Subcutaneous abdominal adipose tissue (tissue), 5 donors: ENCODE results near the gene FHL1.
"Not testable (repeated sequence)": the region's sequence is repeated elsewhere in the genome, so short reads cannot be mapped to it uniquely, and the experiment has no call there.

ENCODE experiments used
- H3K27ac ChIP-seq: one replicate; pipeline ENCODE4 v1.7.0; 2013; ENCODE audit warnings: low read depth, mild to moderate bottlenecking, inconsistent platforms, low read length, moderate library complexity
- H3K27me3 ChIP-seq, 5 donors: one replicate each; pipeline ENCODE4 v1.7.0; 2013; ENCODE audit warnings: low read length in 5 of 5, inconsistent platforms in 1 of 5; ENCODE audit not compliant: control insufficient read depth in 5 of 5, insufficient read depth in 4 of 5
- H3K36me3 ChIP-seq, 5 donors: one replicate each; pipeline ENCODE4 v1.7.0; 2013; ENCODE audit warnings: low read length in 5 of 5; ENCODE audit not compliant: control insufficient read depth in 5 of 5, insufficient read depth in 5 of 5
- H3K4me1 ChIP-seq, 5 donors: one replicate each; pipeline ENCODE4 v1.7.0; 2013; ENCODE audit warnings: low read length in 5 of 5, mild to moderate bottlenecking in 3 of 5, moderate library complexity in 1 of 5; ENCODE audit not compliant: control insufficient read depth in 5 of 5, insufficient read depth in 5 of 5
- H3K4me3 ChIP-seq, 5 donors: one replicate each; pipeline ENCODE4 v1.7.0; 2013; ENCODE audit warnings: low read length in 5 of 5, low read depth in 1 of 5
- H3K9ac ChIP-seq, 5 donors: one replicate each; pipeline ENCODE4 v1.7.0; 2013; ENCODE audit warnings: low read length in 5 of 5, mild to moderate bottlenecking in 4 of 5, moderate library complexity in 3 of 5
- H3K9me3 ChIP-seq, 5 donors: one replicate each; pipeline ENCODE4 v1.7.0; 2013; ENCODE audit warnings: low read length in 5 of 5; ENCODE audit not compliant: control insufficient read depth in 5 of 5
- donor health status: healthy.
- donor health status: healthy.
- donor health status: healthy.
- donor health status: healthy.
- donor health status: healthy.

FHL1 gene

GRCh38 chrX:136147315-136147901, at the start of gene FHL1:
Gene FHL1 (plus strand): TSS chrX:136147533.
- H3K4me1 ChIP-seq: peaks cover 0 to 21% (median 8%) of the 10 kb centered on the region in 5 donors
- H3K36me3 ChIP-seq: no peaks in the 10 kb centered on the region
- H3K27ac ChIP-seq: peak within 1 kb of the TSS; percentile 65
- peak within 1 kb of the TSS in 4 of 5 donors; percentile 6 to 69 (median 55) for H3K9ac ChIP-seq
- no peaks in the 10 kb centered on the region for H3K9me3 ChIP-seq
- H3K4me3 ChIP-seq: peak within 1 kb of the TSS; percentile 63 to 75 (median 64)
- peaks cover 0 to 8% (median 0%) of the 10 kb centered on the region in 5 donors for H3K27me3 ChIP-seq

DNA sequence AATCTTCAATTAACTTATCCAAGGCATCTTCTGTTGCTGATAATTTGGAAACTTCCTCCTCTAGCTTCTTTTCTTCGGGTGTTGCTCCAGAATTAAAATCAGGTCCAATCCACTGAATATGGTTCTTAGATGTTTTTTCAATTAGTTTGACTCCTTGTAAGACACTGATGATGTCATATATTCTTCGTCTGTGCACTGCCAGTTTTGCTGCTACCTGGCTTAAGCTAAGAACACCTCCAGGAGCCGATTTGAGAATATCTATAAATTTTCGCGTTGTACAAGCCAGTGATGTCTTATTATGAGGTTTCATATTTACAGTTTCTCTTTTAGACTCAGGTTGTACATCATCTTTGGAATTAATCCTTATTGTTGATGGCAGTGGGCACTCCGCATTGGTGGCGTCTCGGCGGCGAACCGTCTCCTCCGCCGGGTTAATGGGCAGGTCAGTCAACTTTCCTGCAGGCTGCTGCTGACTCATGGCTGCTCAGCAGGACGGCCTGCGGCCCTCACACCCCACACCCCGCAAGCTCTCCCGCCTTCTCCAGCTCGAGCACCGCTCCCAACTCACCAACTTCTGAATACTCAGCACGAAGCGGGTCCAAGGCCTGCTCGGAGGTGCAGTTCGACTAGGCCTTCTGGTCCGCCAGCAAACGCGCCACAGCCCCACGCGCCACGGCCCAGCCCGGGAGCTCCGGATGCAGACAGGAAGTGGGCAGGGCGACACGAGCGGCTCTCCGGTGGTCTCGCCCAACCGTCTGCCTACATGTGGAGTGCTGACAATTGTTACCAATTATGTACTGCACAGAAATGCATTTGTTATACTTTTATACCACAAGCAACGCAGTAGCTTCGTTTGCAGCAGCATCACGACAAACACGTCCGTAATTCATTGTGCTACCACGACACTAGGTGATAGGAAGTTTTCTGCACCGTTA, 49.2 kb upstream of the FHL1 start:
- Histone ChIP-seq H3K27me3 (peaks cover 0 to 7% (median 0%) of the 10 kb centered on the region in 5 donors), H3K4me3 (no peak overlapping the region)

GRCh38 chrX:136104936-136105335, 42.4 kb upstream of the FHL1 start:
- no peaks in the 10 kb centered on the region for H3K36me3 ChIP-seq
- H3K27ac ChIP-seq: no peak overlapping the region
- peaks cover 0 to 9% (median 2%) of the 10 kb centered on the region in 5 donors for H3K27me3 ChIP-seq
- no peak overlapping the region for H3K9ac ChIP-seq
- peaks cover 0 to 2% (median 0%) of the 10 kb centered on the region in 5 donors for H3K9me3 ChIP-seq
- no peak overlapping the region for H3K4me3 ChIP-seq
- no peaks in the 10 kb centered on the region for H3K4me1 ChIP-seq

More for the DNA sequence above, 49.2 kb upstream of the FHL1 start:
- no peak overlapping the region for H3K9ac ChIP-seq
- H3K9me3 ChIP-seq: no peaks in the 10 kb centered on the region
- no peak overlapping the region for H3K27ac ChIP-seq
- H3K36me3 ChIP-seq: no peaks in the 10 kb centered on the region
- no peaks in the 10 kb centered on the region for H3K4me1 ChIP-seq

GRCh38 chrX:136106920-136107528, 40.3 kb upstream of the FHL1 start:
- Histone ChIP-seq H3K9me3 (peaks cover 0 to 4% (median 0%) of the 10 kb centered on the region in 5 donors), H3K27me3 (peaks cover 0 to 6% (median 2%) of the 10 kb centered on the region in 5 donors), H3K4me1 (no peaks in the 10 kb centered on the region), H3K27ac (no peak overlapping the region), H3K4me3 (no peak overlapping the region), H3K9ac (no peak overlapping the region), H3K36me3 (no peaks in the 10 kb centered on the region)

- H3K9me3 ChIP-seq, H3K36me3 ChIP-seq, H3K4me1 ChIP-seq, H3K4me3 ChIP-seq, H3K27ac ChIP-seq, H3K27me3 ChIP-seq, H3K9ac ChIP-seq: not testable (repeated sequence)
Observed at GRCh38 chrX:136108905-136109304, 38.4 kb upstream of the FHL1 start.

GRCh38 chrX:136112286-136112685, 35.0 kb upstream of the FHL1 start:
- Histone ChIP-seq H3K27ac (no peak overlapping the region), H3K27me3 (no peaks in the 10 kb centered on the region), H3K4me1 (peaks cover 0 to 18% (median 5%) of the 10 kb centered on the region in 5 donors), H3K9me3 (peaks cover 0 to 4% (median 0%) of the 10 kb centered on the region in 5 donors), H3K36me3 (no peaks in the 10 kb centered on the region), H3K9ac (no peak overlapping the region), H3K4me3 (no peak overlapping the region)

- peaks cover 0 to 18% (median 5%) of the 10 kb centered on the region in 5 donors for H3K4me1 ChIP-seq
- H3K36me3 ChIP-seq: no peaks in the 10 kb centered on the region
- H3K27me3 ChIP-seq: no peaks in the 10 kb centered on the region
- no peak overlapping the region for H3K27ac ChIP-seq
- no peak overlapping the region for H3K9ac ChIP-seq
- peaks cover 0 to 4% (median 0%) of the 10 kb centered on the region in 5 donors for H3K9me3 ChIP-seq
- no peak overlapping the region for H3K4me3 ChIP-seq
Observed at GRCh38 chrX:136112778-136113177, 34.6 kb upstream of the FHL1 start.

DNA sequence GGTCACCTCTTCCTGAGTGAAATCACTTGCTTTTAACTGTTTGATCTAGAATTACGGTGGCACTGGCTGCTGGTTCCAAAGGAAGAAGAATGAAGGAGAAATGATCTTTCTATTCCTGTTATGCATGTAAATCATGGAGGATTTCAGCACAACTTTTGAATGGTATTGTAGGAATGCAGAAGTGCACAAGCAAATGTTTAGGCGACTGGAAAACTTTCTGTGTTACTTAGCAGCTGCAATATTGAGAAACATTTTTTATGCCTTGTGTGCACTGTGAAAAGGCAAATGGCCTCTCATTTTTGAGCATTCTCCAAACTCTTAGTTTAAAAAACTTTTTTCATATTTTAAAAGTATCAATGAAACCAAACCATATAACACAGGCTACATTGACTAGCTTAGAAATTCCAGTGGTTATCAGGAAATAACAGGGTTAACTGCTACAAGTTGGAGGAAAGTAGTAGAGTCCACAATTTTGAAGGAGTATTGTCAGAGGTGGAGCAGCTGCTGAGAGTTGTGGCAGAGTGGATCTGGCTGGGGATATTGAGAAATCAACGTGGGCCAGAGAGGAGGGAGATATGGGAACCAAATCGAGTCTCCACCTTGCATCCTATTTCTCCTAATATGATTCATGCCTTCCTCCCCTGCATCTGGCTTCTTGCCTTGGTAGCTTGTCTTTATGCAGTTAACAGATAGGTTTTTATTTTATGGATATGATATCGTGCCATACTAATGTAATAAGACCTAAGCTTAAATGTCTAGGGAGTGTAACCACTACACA, 32.0 kb upstream of the FHL1 start:
- peaks cover 0 to 18% (median 5%) of the 10 kb centered on the region in 5 donors for H3K4me1 ChIP-seq
- no peak overlapping the region for H3K9ac ChIP-seq
- peaks cover 0 to 5% (median 0%) of the 10 kb centered on the region in 5 donors for H3K27me3 ChIP-seq
- H3K9me3 ChIP-seq: peaks cover 0 to under 1% (median 0%) of the 10 kb centered on the region in 5 donors
- no peak overlapping the region for H3K27ac ChIP-seq
- no peaks in the 10 kb centered on the region for H3K36me3 ChIP-seq
- H3K4me3 ChIP-seq: no peak overlapping the region

DNA sequence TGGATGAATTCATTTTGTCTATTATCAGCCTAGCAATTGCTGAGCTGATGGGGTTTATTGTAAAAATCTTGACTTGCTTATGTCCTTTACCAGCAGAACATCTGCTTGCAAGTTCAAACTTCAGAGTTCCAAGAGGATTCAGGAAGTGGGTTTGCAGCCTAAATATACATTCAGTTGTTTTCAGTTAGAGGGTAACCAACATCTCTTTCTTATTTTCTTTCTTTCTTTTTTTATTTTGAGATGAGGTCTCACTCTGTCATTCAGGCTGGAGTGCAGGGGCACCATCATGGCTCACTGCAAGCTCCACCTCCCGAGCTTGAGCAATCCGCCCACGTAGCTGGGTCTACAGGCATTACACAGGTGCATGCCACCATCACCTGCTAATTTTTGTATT, 31.4 kb upstream of the FHL1 start:
- H3K27me3 ChIP-seq: peaks cover 0 to 5% (median 0%) of the 10 kb centered on the region in 5 donors
- H3K9ac ChIP-seq: no peak overlapping the region
- H3K4me1 ChIP-seq: peaks cover 0 to 18% (median 5%) of the 10 kb centered on the region in 5 donors
- no peak overlapping the region for H3K4me3 ChIP-seq
- no peaks in the 10 kb centered on the region for H3K9me3 ChIP-seq
- H3K27ac ChIP-seq: no peak overlapping the region
- H3K36me3 ChIP-seq: no peaks in the 10 kb centered on the region
